Mesothelial cell of epicardium (in vitro differentiated cells): Measurements from ENCODE around the gene S1PR2. TPM values are rescaled to one million over a fixed set of nuclear protein-coding genes. Genes with fewer than 3 reads are reported as not detected.
"Not testable (repeated sequence)": the region's sequence is repeated elsewhere in the genome, so short reads cannot be mapped to it uniquely, and the experiment has no call there.

Source experiments
- DNase-seq, 2 experiments: peaks; one replicate each; pipeline ENCODE4 v3.0.0; 2021; ENCODE audit warnings: low spot score in 2 of 2; ENCODE audit not compliant: unreplicated experiment in 2 of 2
- H3K27ac Mint-ChIP-seq: 2 replicates; pipeline ENCODE4 v1.8.0; 2021; ENCODE audit warnings: mixed read lengths
- H3K27me3 Mint-ChIP-seq: 2 replicates; pipeline ENCODE4 v1.8.0; 2021; ENCODE audit warnings: low read depth, mixed read lengths
- H3K36me3 Mint-ChIP-seq: 2 replicates; pipeline ENCODE4 v1.8.0; 2021; ENCODE audit warnings: mixed read lengths
- H3K4me1 Mint-ChIP-seq: 2 replicates; pipeline ENCODE4 v1.8.0; 2021; ENCODE audit warnings: mixed read lengths
- H3K4me3 Mint-ChIP-seq: 2 replicates; pipeline ENCODE4 v1.8.0; 2021; ENCODE audit warnings: mild to moderate bottlenecking, moderate library complexity, mixed read lengths
- H3K9me3 Mint-ChIP-seq: 2 replicates; pipeline ENCODE4 v1.8.0; 2021; ENCODE audit warnings: mixed read lengths
- CTCF ChIP-seq: fragments of 200-600 bp; sonication (generic); IDR thresholded peaks from one replicate; pipeline ENCODE4 v1.5.0; 2021; ENCODE audit warnings: antibody characterized with exemption; ENCODE audit not compliant: unreplicated experiment
- total RNA-seq: library from RNA; stranded (reverse); gene quantifications from 3 replicates; pipeline ENCODE4 v1.2.1, GENCODE V29; 2021

S1PR2 gene
- total RNA-seq, 1 donor from 2014 or later: 34.9 TPM

- no peak for TF ChIP-seq CTCF
- no peaks in the 10 kb centered on the region for H3K36me3 Mint-ChIP-seq
- H3K27ac Mint-ChIP-seq: peak overlapping the region; percentile 90
- H3K4me1 Mint-ChIP-seq: peaks cover 9% of the 10 kb centered on the region
- DNase-seq: no peak
- no peak overlapping the region for H3K4me3 Mint-ChIP-seq
- H3K27me3 Mint-ChIP-seq: no peaks in the 10 kb centered on the region
- no peaks in the 10 kb centered on the region for H3K9me3 Mint-ChIP-seq
Observed at GRCh38 chr19:10238172-10238783, 7.1 kb upstream of the S1PR2 start.

GRCh38 chr19:10237702-10238101 is 6.6 kb upstream of the S1PR2 start:
- no peaks in the 10 kb centered on the region for H3K9me3 Mint-ChIP-seq
- no peaks in the 10 kb centered on the region for H3K36me3 Mint-ChIP-seq
- peaks cover 9% of the 10 kb centered on the region for H3K4me1 Mint-ChIP-seq
- H3K27ac Mint-ChIP-seq: peak overlapping the region; percentile 90
- H3K27me3 Mint-ChIP-seq: no peaks in the 10 kb centered on the region
- H3K4me3 Mint-ChIP-seq: no peak overlapping the region
- no peak for DNase-seq
- no peak for TF ChIP-seq CTCF

- not testable (repeated sequence) for H3K27me3 Mint-ChIP-seq, H3K9me3 Mint-ChIP-seq, H3K4me3 Mint-ChIP-seq, H3K36me3 Mint-ChIP-seq, H3K4me1 Mint-ChIP-seq, DNase-seq, H3K27ac Mint-ChIP-seq
Observed at GRCh38 chr19:10235409-10235808, 4.3 kb upstream of the S1PR2 start.

GRCh38 chr19:10235003-10235402 is 3.9 kb upstream of the S1PR2 start:
- H3K4me1 Mint-ChIP-seq: peaks cover 9% of the 10 kb centered on the region
- H3K27me3 Mint-ChIP-seq: no peaks in the 10 kb centered on the region
- H3K4me3 Mint-ChIP-seq: no peak overlapping the region
- no peak for TF ChIP-seq CTCF
- peak overlapping the region; percentile 56 for H3K27ac Mint-ChIP-seq
- H3K36me3 Mint-ChIP-seq: no peaks in the 10 kb centered on the region
- DNase-seq: no peak
- H3K9me3 Mint-ChIP-seq: no peaks in the 10 kb centered on the region

- Mint-ChIP-seq H3K4me3 (no peak overlapping the region), H3K9me3 (no peaks in the 10 kb centered on the region), H3K36me3 (no peaks in the 10 kb centered on the region), H3K4me1 (peaks cover 14% of the 10 kb centered on the region), H3K27me3 (no peaks in the 10 kb centered on the region), H3K27ac (no peak overlapping the region)
- no peak for DNase-seq
- no peak for TF ChIP-seq CTCF
Observed at GRCh38 chr19:10233946-10234345, 2.8 kb upstream of the S1PR2 start.

- TF ChIP-seq CTCF: no peak
- Mint-ChIP-seq H3K4me3 (peak overlapping the region; percentile 65), H3K9me3 (no peaks in the 10 kb centered on the region)
Observed at GRCh38 chr19:10231612-10232228, 589 bp upstream of the S1PR2 start.

More at GRCh38 chr19:10231612-10232228, 589 bp upstream of the S1PR2 start:
- DNase-seq: no peak
- no peaks in the 10 kb centered on the region for H3K36me3 Mint-ChIP-seq
- H3K27me3 Mint-ChIP-seq: no peaks in the 10 kb centered on the region
- H3K4me1 Mint-ChIP-seq: peaks cover 15% of the 10 kb centered on the region
- peak overlapping the region; percentile 90 for H3K27ac Mint-ChIP-seq
